ENCODE data around the gene CDC25A.

Gene CDC25A

DNA sequence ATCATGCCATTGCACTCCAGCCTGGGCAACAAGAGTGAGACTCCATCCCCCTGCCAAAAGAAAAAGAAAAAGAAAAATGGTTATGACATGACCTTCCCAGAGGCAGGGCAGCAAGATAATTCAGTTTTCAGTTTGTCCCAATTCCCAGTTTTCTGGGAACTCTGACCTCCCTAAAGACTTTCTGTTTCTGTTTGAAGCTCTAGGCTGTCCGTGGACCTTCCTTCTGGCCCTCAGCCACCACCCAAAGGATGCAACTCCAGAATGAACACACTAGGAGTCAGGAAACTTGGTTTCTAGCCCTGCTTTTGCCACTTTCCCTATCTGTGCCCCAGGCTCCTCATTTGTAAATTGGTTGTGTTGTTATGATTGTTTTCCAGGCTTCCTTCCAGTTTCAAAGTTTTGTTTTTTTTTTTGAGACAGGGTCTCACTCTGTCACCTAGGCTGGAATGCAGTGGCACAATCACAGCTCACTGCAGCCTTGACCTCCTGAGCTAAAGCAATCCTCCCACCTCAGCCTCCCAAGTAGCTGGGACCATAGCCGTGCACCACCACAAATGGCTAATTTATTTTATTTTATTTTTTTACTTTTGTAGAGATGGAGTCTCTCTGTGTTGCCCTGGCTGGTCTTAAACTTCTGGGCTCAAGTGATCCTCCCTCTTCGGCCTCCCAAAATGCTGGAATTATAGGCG is 68.6 kb downstream of the CDC25A start:
- FAIRE-seq = no peak
- DNase-seq (ENCODE audit: extremely low spot score, insufficient read length, low read depth) = no peak

- no peak for DNase-seq (ENCODE audit: extremely low spot score, insufficient read length, low read depth)
- no peak for FAIRE-seq
These were observed 69.3 kb downstream of the CDC25A start for GRCh38 chr3:48118928-48119327.

DNA sequence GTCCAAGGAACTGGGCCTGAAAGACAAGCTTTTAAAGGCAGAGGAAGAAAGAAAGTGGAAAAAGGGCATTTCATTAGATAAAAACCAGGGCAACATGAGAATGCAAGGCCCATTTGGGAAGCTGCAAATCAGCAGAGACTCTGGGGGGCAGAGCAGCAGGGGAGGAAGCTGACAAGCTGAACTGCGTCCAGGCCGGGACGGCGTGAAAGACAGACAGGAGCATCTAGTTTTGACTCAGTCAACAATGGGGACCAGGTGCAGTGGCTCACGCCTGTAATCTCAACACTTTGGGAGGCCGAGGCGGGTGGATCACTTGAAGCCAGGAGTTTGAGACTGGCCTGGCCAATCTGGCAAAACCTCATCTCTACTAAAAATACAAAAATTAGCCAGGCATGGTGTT is 69.9 kb downstream of the CDC25A start:
- FAIRE-seq (no peak), DNase-seq (ENCODE audit: extremely low spot score, insufficient read length, low read depth) (no peak)

- DNase-seq (ENCODE audit: extremely low spot score, insufficient read length, low read depth) = no peak
- FAIRE-seq = no peak
These were observed 75.4 kb downstream of the CDC25A start for GRCh38 chr3:48112813-48113212.

DNA sequence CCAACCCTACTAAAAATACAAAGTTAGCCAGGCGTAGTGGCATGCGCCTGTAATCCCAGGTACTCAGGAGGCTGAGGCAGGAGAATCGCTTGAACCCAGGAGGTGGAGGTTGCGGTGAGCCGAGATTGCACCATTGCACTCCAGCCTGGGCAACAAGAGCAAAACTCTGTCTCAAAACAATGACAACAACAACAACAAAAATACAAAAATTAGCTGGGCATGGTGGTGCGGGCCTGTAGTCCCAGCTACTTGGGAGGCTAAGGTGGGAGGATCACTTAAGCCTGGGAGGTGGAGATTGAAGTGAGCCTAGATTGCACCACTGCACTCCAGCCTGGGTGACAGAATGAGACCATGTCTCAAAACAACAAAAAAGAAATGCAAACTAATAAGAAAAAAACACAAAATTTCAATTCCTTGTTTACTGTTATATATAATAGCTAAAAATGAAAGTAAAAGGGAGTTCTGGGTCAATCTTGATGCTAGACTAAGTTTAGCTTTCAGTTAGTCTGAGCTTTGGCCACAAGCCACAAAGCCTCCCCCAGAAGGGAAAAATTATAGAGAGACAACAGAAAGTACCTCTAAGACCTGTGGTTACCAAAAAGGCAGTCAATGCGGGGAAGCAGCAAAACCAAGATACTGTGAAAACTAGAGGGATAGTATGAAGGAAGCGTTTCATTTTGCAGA is 76.0 kb downstream of the CDC25A start:
- peak; percentile 50 for DNase-seq (ENCODE audit: extremely low spot score, insufficient read length, low read depth)
- FAIRE-seq = peak; percentile 97

DNA sequence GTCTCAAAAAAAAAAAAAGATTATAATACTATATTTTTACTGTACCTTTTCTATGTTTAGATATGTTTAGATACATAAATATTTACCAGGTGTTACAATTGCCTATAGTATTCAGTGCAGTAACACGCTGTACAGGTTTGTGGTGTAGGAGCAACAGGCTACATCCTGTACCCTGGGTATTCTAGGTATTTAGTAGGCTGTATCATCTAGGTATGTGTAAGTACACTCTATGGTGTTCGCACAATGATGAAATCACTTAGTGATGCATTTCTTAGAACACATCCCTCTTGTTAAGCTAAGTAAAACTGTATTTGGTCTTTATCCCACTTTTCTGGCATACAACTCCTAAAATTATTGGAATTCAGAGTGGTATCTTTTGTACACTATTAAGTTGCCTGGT is 77.8 kb downstream of the CDC25A start:
- no peak for DNase-seq (ENCODE audit: extremely low spot score, insufficient read length, low read depth)
- no peak for FAIRE-seq

DNA sequence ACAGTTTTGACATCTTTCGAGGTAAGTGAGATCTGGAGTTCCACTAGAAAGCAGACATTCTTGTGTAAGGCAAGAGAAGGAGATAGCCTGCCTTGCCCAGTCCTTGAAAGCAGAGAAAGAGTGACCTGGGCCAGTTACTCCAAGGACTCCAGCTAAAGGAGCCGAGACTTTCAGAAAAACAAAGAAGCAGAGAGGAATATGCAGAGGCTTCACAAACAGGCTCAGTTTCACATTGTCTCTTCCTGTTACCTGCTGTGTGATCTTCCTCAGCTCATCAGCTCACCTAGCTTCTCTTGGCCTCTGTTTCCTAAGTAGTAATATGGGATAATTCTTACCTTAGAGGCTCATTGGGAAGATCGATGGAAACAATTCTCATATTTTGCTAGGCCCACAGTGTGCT is 81.0 kb downstream of the CDC25A start:
- DNase-seq (ENCODE audit: extremely low spot score, insufficient read length, low read depth) (no peak), FAIRE-seq (no peak)

Data from GM18507 (cell line).